H9 (cell line): ENCODE results near the gene ABI3. TPM values are rescaled to one million over a fixed set of nuclear protein-coding genes. Genes with fewer than 3 reads are reported as not detected.
"Not testable (repeated sequence)": the region's sequence is repeated elsewhere in the genome, so short reads cannot be mapped to it uniquely, and the experiment has no call there.

Experiments used
- DNase-seq: peaks from one replicate; pipeline ENCODE4 v3.0.0-alpha.2; 2017
- H2AFZ ChIP-seq: one replicate; pipeline ENCODE4 v1.6.1; 2013; ENCODE audit warnings: mild to moderate bottlenecking, low read length, control low read depth, moderate library complexity
- H2AK5ac ChIP-seq: 2 replicates; pipeline ENCODE4 v1.6.1; 2013; ENCODE audit warnings: low read length, control low read depth, mixed read lengths; ENCODE audit not compliant: insufficient read length
- H2BK120ac ChIP-seq: one replicate; pipeline ENCODE4 v1.6.1; 2013; ENCODE audit warnings: low read depth, mild to moderate bottlenecking, low read length, control low read depth, inconsistent platforms; ENCODE audit not compliant: poor library complexity, severe bottlenecking
- H2BK12ac ChIP-seq: 2 replicates; pipeline ENCODE4 v1.6.1; 2013; ENCODE audit warnings: low read length, control low read depth, mixed read lengths, low read depth; ENCODE audit not compliant: insufficient read length
- H2BK15ac ChIP-seq: 2 replicates; pipeline ENCODE4 v1.6.1; 2013; ENCODE audit warnings: low read depth, low read length, control low read depth
- H2BK20ac ChIP-seq: one replicate; pipeline ENCODE4 v1.6.1; 2013; ENCODE audit warnings: low read depth, mild to moderate bottlenecking, low read length, control low read depth, inconsistent platforms; ENCODE audit not compliant: poor library complexity, severe bottlenecking
- H2BK5ac ChIP-seq: 2 replicates; pipeline ENCODE4 v1.6.1; 2013; ENCODE audit warnings: low read length, control low read depth, mixed read lengths; ENCODE audit not compliant: insufficient read length
- H3K14ac ChIP-seq: 2 replicates; pipeline ENCODE4 v1.6.1; 2013; ENCODE audit warnings: low read length, control low read depth; ENCODE audit not compliant: insufficient read depth
- H3K18ac ChIP-seq: 2 replicates; pipeline ENCODE4 v1.6.1; 2013; ENCODE audit warnings: low read depth, mild to moderate bottlenecking, mixed read lengths, low read length, control low read depth; ENCODE audit not compliant: insufficient read length
- H3K23ac ChIP-seq: 2 replicates; pipeline ENCODE4 v1.6.1; 2013; ENCODE audit warnings: low read length, control low read depth, mixed read lengths, low read depth; ENCODE audit not compliant: insufficient read length
- H3K23me2 ChIP-seq: 2 replicates; pipeline ENCODE4 v1.6.1; 2013; ENCODE audit warnings: low read depth, mild to moderate bottlenecking, mixed read lengths, low read length, control low read depth; ENCODE audit not compliant: insufficient read length, poor library complexity, severe bottlenecking
- H3K27ac ChIP-seq: 2 replicates; pipeline ENCODE4 v1.5.1; 2013; ENCODE audit warnings: low read length, control low read depth, mixed read lengths, low read depth; ENCODE audit not compliant: insufficient read length
- H3K27me3 ChIP-seq: 2 replicates; pipeline ENCODE4 v1.6.1; 2013; ENCODE audit warnings: low read length, control low read depth, inconsistent platforms; ENCODE audit not compliant: insufficient read depth
- H3K4ac ChIP-seq: 2 replicates; pipeline ENCODE4 v1.6.1; 2013; ENCODE audit warnings: low read depth, mild to moderate bottlenecking, control low read depth, inconsistent platforms, low read length, moderate library complexity
- H3K4me1 ChIP-seq: 2 replicates; pipeline ENCODE4 v1.6.1; 2013; ENCODE audit warnings: low read length, control low read depth, inconsistent platforms; ENCODE audit not compliant: insufficient read depth
- H3K4me2 ChIP-seq: 2 replicates; pipeline ENCODE4 v1.6.1; 2013; ENCODE audit warnings: low read length, control low read depth, mixed read lengths; ENCODE audit not compliant: insufficient read length, insufficient read depth
- H3K56ac ChIP-seq: 2 replicates; pipeline ENCODE4 v1.6.1; 2013; ENCODE audit warnings: low read depth, mild to moderate bottlenecking, mixed read lengths, low read length, control low read depth; ENCODE audit not compliant: insufficient read length
- H3K79me1 ChIP-seq: 2 replicates; pipeline ENCODE4 v1.6.1; 2013; ENCODE audit warnings: low read depth, mild to moderate bottlenecking, moderate library complexity, low read length, control low read depth, inconsistent platforms; ENCODE audit not compliant: insufficient read depth, poor library complexity, severe bottlenecking
- H3K79me2 ChIP-seq: 2 replicates; pipeline ENCODE4 v1.6.1; 2013; ENCODE audit warnings: low read length, control low read depth, inconsistent platforms; ENCODE audit not compliant: insufficient read depth
- H3K9ac ChIP-seq: 2 replicates; pipeline ENCODE4 v1.6.1; 2013; ENCODE audit warnings: low read length, control low read depth, mixed read lengths; ENCODE audit not compliant: insufficient read length; ENCODE audit errors: extremely low read depth
- H3K9me3 ChIP-seq: one replicate; pipeline ENCODE4 v1.6.1; 2013; ENCODE audit warnings: low read depth, low read length, inconsistent platforms; ENCODE audit not compliant: control insufficient read depth
- H3T11ph ChIP-seq: one replicate; pipeline ENCODE4 v1.6.1; 2013; ENCODE audit warnings: mild to moderate bottlenecking, low read length, control low read depth, inconsistent platforms
- H4K20me1 ChIP-seq: one replicate; pipeline ENCODE4 v1.6.1; 2013; ENCODE audit not compliant: control insufficient read depth, insufficient read length, insufficient read depth
- H4K5ac ChIP-seq: 2 replicates; pipeline ENCODE4 v1.6.1; 2013; ENCODE audit warnings: low read depth, mild to moderate bottlenecking, mixed read lengths, low read length, control low read depth; ENCODE audit not compliant: insufficient read length
- H4K8ac ChIP-seq: replicated peaks from 2 replicates; pipeline ENCODE4 v1.6.1; 2013; ENCODE audit warnings: low read length, control low read depth, mixed read lengths, low read depth; ENCODE audit not compliant: insufficient read length
- H4K91ac ChIP-seq: 2 replicates; pipeline ENCODE4 v1.6.1; 2013; ENCODE audit warnings: low read depth, mild to moderate bottlenecking, moderate library complexity, mixed read lengths, low read length, control low read depth; ENCODE audit not compliant: insufficient read length
- H3K27ac Mint-ChIP-seq, 3 experiments: 2 replicates in 2 of 3; 3 replicates in 1 of 3; pipeline ENCODE4 v1.8.0; 2020 to 2021; ENCODE audit warnings: mixed read lengths in 3 of 3, mild to moderate bottlenecking in 1 of 3, moderate library complexity in 1 of 3
- H3K27me3 Mint-ChIP-seq: 2 replicates; pipeline ENCODE4 v1.8.0; 2021; ENCODE audit warnings: low read depth, mild to moderate bottlenecking, moderate library complexity, mixed read lengths
- H3K36me3 Mint-ChIP-seq, 3 experiments: 2 replicates in 2 of 3; 3 replicates in 1 of 3; pipeline ENCODE4 v1.8.0; 2020 to 2021; ENCODE audit warnings: low read depth in 3 of 3, mixed read lengths in 3 of 3; ENCODE audit not compliant: insufficient read depth in 1 of 3
- H3K4me1 Mint-ChIP-seq, 2 experiments: 2 replicates each; pipeline ENCODE4 v1.8.0; 2020; ENCODE audit warnings: mixed read lengths in 2 of 2
- H3K4me3 Mint-ChIP-seq, 2 experiments: 2 replicates in 1 of 2; 3 replicates in 1 of 2; pipeline ENCODE4 v1.8.0; 2020 to 2021; ENCODE audit warnings: mild to moderate bottlenecking in 2 of 2, mixed read lengths in 2 of 2, moderate library complexity in 1 of 2
- H3K9me3 Mint-ChIP-seq, 2 experiments: 2 replicates in 1 of 2; 3 replicates in 1 of 2; pipeline ENCODE4 v1.8.0; 2020; ENCODE audit warnings: mild to moderate bottlenecking in 2 of 2, mixed read lengths in 2 of 2, moderate library complexity in 1 of 2
- CTCF ChIP-seq: fragments of 200-600 bp; sonication (generic); conservative IDR thresholded peaks from 3 replicates; pipeline ENCODE4 v1.8.0; 2021; ENCODE audit warnings: antibody characterized with exemption, mild to moderate bottlenecking
- WGBS: extraction: QIAGEN DNeasy Blood & Tissue Kit; methylation state at CpG from one replicate; pipeline ENCODE4 v1.1.7; 2013; ENCODE audit warnings: missing lambda C conversion rate, low lambda C conversion rate, mixed read lengths; ENCODE audit not compliant: insufficient read length; ENCODE audit errors: extremely low coverage; 5-methylcytosine and 5-hydroxymethylcytosine counted together
- total RNA-seq: library from RNA; stranded (reverse); gene quantifications from 2 replicates; pipeline ENCODE4 v1.2.1, GENCODE V29; 2021

ABI3 gene
- total RNA-seq, 1 experiment from 2014 or later = 2.1 TPM

- H3K36me3 Mint-ChIP-seq = peaks cover 10 to 23% (median 13%) of the 10 kb centered on the region in 3 experiments
- Histone ChIP-seq H2BK15ac (no peak overlapping the region), H3K27ac (no peak overlapping the region), H3K14ac (no peak overlapping the region), H3K23ac (no peak overlapping the region), H3K4me2 (no peak overlapping the region), H2BK120ac (no peak overlapping the region), H2BK5ac (no peak overlapping the region), H4K8ac (no peak overlapping the region), H2AFZ (no peak overlapping the region), H2BK12ac (no peak overlapping the region), H3K56ac (no peak overlapping the region), H2BK20ac (no peak overlapping the region), H3K27me3 (no peaks in the 10 kb centered on the region), H3K9ac (no peak overlapping the region), H3K4me1 (no peaks in the 10 kb centered on the region), H3K18ac (no peak overlapping the region), H3K79me1 (no peaks in the 10 kb centered on the region), H4K91ac (no peak overlapping the region), H3K23me2 (no peaks in the 10 kb centered on the region), H3T11ph (no peak overlapping the region), H3K9me3 (no peaks in the 10 kb centered on the region), H3K4ac (no peak overlapping the region), H2AK5ac (no peak overlapping the region), H4K5ac (no peak overlapping the region), H4K20me1 (no peaks in the 10 kb centered on the region), H3K79me2 (no peaks in the 10 kb centered on the region)
- no peak for DNase-seq
- no peak for TF ChIP-seq CTCF
- H3K4me3 Mint-ChIP-seq = no peak overlapping the region
- peaks cover 0 to 2% of the 10 kb centered on the region in 2 experiments; a peak in 1 of 4 replicates for H3K4me1 Mint-ChIP-seq
- H3K9me3 Mint-ChIP-seq = peaks cover 25 to 28% of the 10 kb centered on the region in 2 experiments
- H3K27me3 Mint-ChIP-seq = peaks cover 12% of the 10 kb centered on the region
- H3K27ac Mint-ChIP-seq = no peak overlapping the region
- no CpG with 5 or more reads among the region's 7 CpGs for WGBS
These were observed 26.7 kb upstream of the ABI3 start for GRCh38 chr17:49183801-49184200.

- H3T11ph ChIP-seq, H2BK15ac ChIP-seq, H4K91ac ChIP-seq, H3K4me1 ChIP-seq, H3K9ac ChIP-seq, H4K8ac ChIP-seq, H2BK5ac ChIP-seq, H3K9me3 ChIP-seq, H3K56ac ChIP-seq, H2AFZ ChIP-seq, H3K14ac ChIP-seq, H3K23ac ChIP-seq, H2BK120ac ChIP-seq, H2BK12ac ChIP-seq, DNase-seq, H3K4me2 ChIP-seq, H3K27ac Mint-ChIP-seq, H3K79me2 ChIP-seq, H3K27me3 ChIP-seq, H3K4ac ChIP-seq, H3K79me1 ChIP-seq, H2AK5ac ChIP-seq, H3K23me2 ChIP-seq, H3K4me1 Mint-ChIP-seq, H3K27ac ChIP-seq, H3K4me3 Mint-ChIP-seq, H2BK20ac ChIP-seq, H4K5ac ChIP-seq, H4K20me1 ChIP-seq, H3K18ac ChIP-seq: not testable (repeated sequence)
- Mint-ChIP-seq H3K9me3 (peaks cover 25 to 28% of the 10 kb centered on the region in 2 experiments), H3K27me3 (peaks cover 12% of the 10 kb centered on the region), H3K36me3 (peaks cover 10 to 23% (median 13%) of the 10 kb centered on the region in 3 experiments)
These were observed 26.0 kb upstream of the ABI3 start for GRCh38 chr17:49184522-49184921.
